GM20000 (cell line): Measurements from ENCODE around the gene ORM1.

Source experiments
- DNase-seq: peaks from one replicate; pipeline ENCODE4 v3.0.0; 2012; ENCODE audit warnings: low spot score
- CTCF ChIP-seq: IDR thresholded peaks from 2 replicates; pipeline ENCODE4 v1.5.1; 2012; ENCODE audit warnings: mild to moderate bottlenecking, control low read depth; ENCODE audit errors: extremely low read depth, missing control alignments

ORM1 gene

GRCh38 chr9:114299286-114300152 is 23.4 kb upstream of the ORM1 start:
- no peak for DNase-seq
- no peak for TF ChIP-seq CTCF

GRCh38 chr9:114300153-114300845 is 22.6 kb upstream of the ORM1 start:
- DNase-seq = no peak

GRCh38 chr9:114300846-114301797 is 21.8 kb upstream of the ORM1 start:
- no peak for DNase-seq
- TF ChIP-seq CTCF = no peak

More at GRCh38 chr9:114300153-114300845, 22.6 kb upstream of the ORM1 start:
- TF ChIP-seq CTCF = no peak

GRCh38 chr9:114301798-114302565 is 20.9 kb upstream of the ORM1 start:
- no peak for TF ChIP-seq CTCF
- DNase-seq = no peak

GRCh38 chr9:114302727-114303126 is 20.2 kb upstream of the ORM1 start:
- TF ChIP-seq CTCF = no peak
- no peak for DNase-seq

- no peak for TF ChIP-seq CTCF
- no peak for DNase-seq
These were observed 19.3 kb upstream of the ORM1 start for GRCh38 chr9:114303571-114303970.
